Mesendoderm (in vitro differentiated cells): ENCODE data around the gene MICU1.
"Not testable (repeated sequence)": the region's sequence is repeated elsewhere in the genome, so short reads cannot be mapped to it uniquely, and the experiment has no call there.

Experiments
- DNase-seq: peaks from one replicate; pipeline ENCODE4 v3.0.0; 2013
- H2AK5ac ChIP-seq: 2 replicates; pipeline ENCODE4 v1.6.1; 2013; ENCODE audit warnings: low read length, inconsistent platforms
- H2BK120ac ChIP-seq: 2 replicates; pipeline ENCODE4 v1.6.1; 2013; ENCODE audit warnings: low read depth, mild to moderate bottlenecking, low read length, moderate library complexity, mixed read lengths
- H2BK15ac ChIP-seq: replicated peaks from 2 replicates; pipeline ENCODE4 v1.6.1; 2013; ENCODE audit warnings: low read depth, mild to moderate bottlenecking, moderate library complexity
- H2BK5ac ChIP-seq: 2 replicates; pipeline ENCODE4 v1.6.1; 2013; ENCODE audit warnings: low read length, inconsistent platforms
- H3K18ac ChIP-seq: 2 replicates; pipeline ENCODE4 v1.6.1; 2013; ENCODE audit warnings: mild to moderate bottlenecking, low read length, mixed read lengths
- H3K23ac ChIP-seq: one replicate; pipeline ENCODE4 v1.6.1; 2013; ENCODE audit warnings: low read length
- H3K27ac ChIP-seq: 2 replicates; pipeline ENCODE4 v1.5.1; 2013; ENCODE audit warnings: low read depth, mild to moderate bottlenecking, inconsistent platforms, low read length, moderate library complexity
- H3K27me3 ChIP-seq: 2 replicates; pipeline ENCODE4 v1.6.1; 2013; ENCODE audit warnings: low read length, control low read depth, mild to moderate bottlenecking, inconsistent platforms; ENCODE audit not compliant: insufficient read depth, poor library complexity
- H3K36me3 ChIP-seq: 2 replicates; pipeline ENCODE4 v1.6.1; 2013; ENCODE audit warnings: low read length, inconsistent platforms; ENCODE audit not compliant: control insufficient read depth, insufficient read depth
- H3K4ac ChIP-seq: one replicate; pipeline ENCODE4 v1.6.1; 2013; ENCODE audit warnings: low read depth, mild to moderate bottlenecking, low read length, moderate library complexity
- H3K4me1 ChIP-seq: 2 replicates; pipeline ENCODE4 v1.6.1; 2013; ENCODE audit warnings: low read depth, low read length, inconsistent platforms; ENCODE audit not compliant: control insufficient read depth
- H3K4me2 ChIP-seq: 2 replicates; pipeline ENCODE4 v1.6.1; 2013; ENCODE audit warnings: low read length
- H3K4me3 ChIP-seq: 2 replicates; pipeline ENCODE4 v1.5.1; 2013; ENCODE audit warnings: mild to moderate bottlenecking, low read length
- H3K56ac ChIP-seq: one replicate; pipeline ENCODE4 v1.6.1; 2013; ENCODE audit warnings: low read length
- H3K79me1 ChIP-seq: 2 replicates; pipeline ENCODE4 v1.6.1; 2013; ENCODE audit warnings: low read length, inconsistent platforms
- H3K79me2 ChIP-seq: 2 replicates; pipeline ENCODE4 v1.6.1; 2013; ENCODE audit warnings: mild to moderate bottlenecking, low read length; ENCODE audit not compliant: control insufficient read depth, insufficient read depth
- H3K9ac ChIP-seq: 2 replicates; pipeline ENCODE4 v1.6.1; 2013; ENCODE audit warnings: low read length, inconsistent platforms
- H4K5ac ChIP-seq: one replicate; pipeline ENCODE4 v1.6.1; 2013; ENCODE audit warnings: low read length
- H4K8ac ChIP-seq: one replicate; pipeline ENCODE4 v1.6.1; 2013; ENCODE audit warnings: low read depth, mild to moderate bottlenecking, control low read depth, low read length, moderate library complexity
- WGBS: extraction: QIAGEN DNeasy Blood & Tissue Kit; methylation state at CpG from one replicate; pipeline ENCODE4 v1.1.7; 2013; ENCODE audit warnings: low lambda C conversion rate, missing lambda C conversion rate; ENCODE audit not compliant: insufficient coverage; ENCODE audit errors: extremely low coverage; 5-methylcytosine and 5-hydroxymethylcytosine counted together

Gene MICU1

GRCh38 chr10:72480861-72481260 is 145.0 kb downstream of the MICU1 start:
- Histone ChIP-seq H3K18ac (no peak overlapping the region), H2AK5ac (no peak overlapping the region), H2BK5ac (no peak overlapping the region), H3K4me3 (no peak overlapping the region), H2BK15ac (no peak overlapping the region), H3K4ac (no peak overlapping the region), H4K5ac (no peak overlapping the region), H3K36me3 (no peaks in the 10 kb centered on the region), H3K4me1 (no peaks in the 10 kb centered on the region), H3K23ac (no peak overlapping the region), H3K4me2 (no peak overlapping the region), H3K9ac (no peak overlapping the region), H3K79me1 (no peaks in the 10 kb centered on the region), H2BK120ac (no peak overlapping the region), H4K8ac (no peak overlapping the region), H3K79me2 (no peaks in the 10 kb centered on the region), H3K27ac (no peak overlapping the region), H3K27me3 (no peaks in the 10 kb centered on the region), H3K56ac (no peak overlapping the region)
- no peak for DNase-seq
- WGBS: no CpG with 5 or more reads among the region's 2 CpGs

- Histone ChIP-seq H2AK5ac (no peak overlapping the region), H3K56ac (no peak overlapping the region), H4K8ac (no peak overlapping the region), H3K9ac (no peak overlapping the region), H4K5ac (no peak overlapping the region), H3K4me2 (no peak overlapping the region), H3K18ac (no peak overlapping the region), H2BK15ac (no peak overlapping the region), H3K4me1 (peaks cover 2% of the 10 kb centered on the region), H3K79me2 (no peaks in the 10 kb centered on the region), H2BK5ac (no peak overlapping the region), H3K4ac (no peak overlapping the region), H3K23ac (no peak overlapping the region), H3K27me3 (no peaks in the 10 kb centered on the region), H2BK120ac (no peak overlapping the region), H3K36me3 (no peaks in the 10 kb centered on the region), H3K27ac (no peak overlapping the region), H3K79me1 (no peaks in the 10 kb centered on the region), H3K4me3 (no peak overlapping the region)
- WGBS: no CpG with 5 or more reads among the region's 2 CpGs
- no peak for DNase-seq
Measured at GRCh38 chr10:72477463-72477862, 148.4 kb downstream of the MICU1 start.

GRCh38 chr10:72472306-72472705 is 153.6 kb downstream of the MICU1 start:
- no peak overlapping the region for H3K23ac ChIP-seq
- no peak overlapping the region for H3K18ac ChIP-seq
- no peak overlapping the region for H3K9ac ChIP-seq
- DNase-seq: peak; percentile 52
- no peak overlapping the region for H3K4me3 ChIP-seq
- no peak overlapping the region for H4K8ac ChIP-seq
- H3K56ac ChIP-seq: no peak overlapping the region
- H3K79me2 ChIP-seq: no peaks in the 10 kb centered on the region
- no peaks in the 10 kb centered on the region for H3K27me3 ChIP-seq
- WGBS: no CpG with 5 or more reads among the region's 1 CpG
- no peak overlapping the region for H2AK5ac ChIP-seq
- no peak overlapping the region for H3K27ac ChIP-seq
- no peak overlapping the region for H3K4ac ChIP-seq
- H2BK5ac ChIP-seq: no peak overlapping the region
- no peak overlapping the region for H3K4me2 ChIP-seq
- H3K79me1 ChIP-seq: no peaks in the 10 kb centered on the region
- H2BK120ac ChIP-seq: no peak overlapping the region
- H2BK15ac ChIP-seq: no peak overlapping the region
- H4K5ac ChIP-seq: no peak overlapping the region
- peaks cover 2% of the 10 kb centered on the region for H3K4me1 ChIP-seq
- H3K36me3 ChIP-seq: no peaks in the 10 kb centered on the region

- no peak overlapping the region for H3K27ac ChIP-seq
- no peak overlapping the region for H3K23ac ChIP-seq
- H3K4me2 ChIP-seq: no peak overlapping the region
- H4K5ac ChIP-seq: no peak overlapping the region
- no peaks in the 10 kb centered on the region for H3K79me2 ChIP-seq
- H3K27me3 ChIP-seq: no peaks in the 10 kb centered on the region
- no peak overlapping the region for H2BK120ac ChIP-seq
- H3K4me3 ChIP-seq: no peak overlapping the region
- no peak overlapping the region for H3K9ac ChIP-seq
- peaks cover 2% of the 10 kb centered on the region for H3K4me1 ChIP-seq
- no peak overlapping the region for H3K18ac ChIP-seq
- no peak overlapping the region for H2BK15ac ChIP-seq
- H3K36me3 ChIP-seq: no peaks in the 10 kb centered on the region
- H2BK5ac ChIP-seq: no peak overlapping the region
- H3K56ac ChIP-seq: no peak overlapping the region
- H3K4ac ChIP-seq: no peak overlapping the region
- DNase-seq: no peak
- no peak overlapping the region for H2AK5ac ChIP-seq
- H4K8ac ChIP-seq: no peak overlapping the region
- no CpG with 5 or more reads among the region's 1 CpG for WGBS
- H3K79me1 ChIP-seq: no peaks in the 10 kb centered on the region
Measured at GRCh38 chr10:72470666-72471065, 155.2 kb downstream of the MICU1 start.

GRCh38 chr10:72467064-72467463 is 158.8 kb downstream of the MICU1 start:
- H2BK120ac ChIP-seq, H3K4ac ChIP-seq, H3K4me1 ChIP-seq, H3K4me2 ChIP-seq, H4K5ac ChIP-seq, H3K79me1 ChIP-seq, H2BK15ac ChIP-seq, H3K79me2 ChIP-seq, H3K27ac ChIP-seq, H3K36me3 ChIP-seq, H3K4me3 ChIP-seq, H2BK5ac ChIP-seq, H3K9ac ChIP-seq, H3K18ac ChIP-seq, H4K8ac ChIP-seq, H3K23ac ChIP-seq, H3K56ac ChIP-seq, H3K27me3 ChIP-seq, H2AK5ac ChIP-seq, DNase-seq: not testable (repeated sequence)
- no CpG with 5 or more reads among the region's 7 CpGs for WGBS

- no peaks in the 10 kb centered on the region for H3K27me3 ChIP-seq
- no peak overlapping the region for H3K4me3 ChIP-seq
- H3K36me3 ChIP-seq: no peaks in the 10 kb centered on the region
- no peak overlapping the region for H3K4ac ChIP-seq
- H3K4me1 ChIP-seq: no peaks in the 10 kb centered on the region
- no peak overlapping the region for H3K4me2 ChIP-seq
- H2BK120ac ChIP-seq: no peak overlapping the region
- no peak overlapping the region for H2BK15ac ChIP-seq
- no peak overlapping the region for H3K18ac ChIP-seq
- DNase-seq: no peak
- no peak overlapping the region for H2AK5ac ChIP-seq
- no peaks in the 10 kb centered on the region for H3K79me1 ChIP-seq
- H3K56ac ChIP-seq: no peak overlapping the region
- no peak overlapping the region for H4K8ac ChIP-seq
- H4K5ac ChIP-seq: no peak overlapping the region
- no peaks in the 10 kb centered on the region for H3K79me2 ChIP-seq
- H3K27ac ChIP-seq: no peak overlapping the region
- no peak overlapping the region for H3K23ac ChIP-seq
- WGBS: no CpG with 5 or more reads among the region's 4 CpGs
- no peak overlapping the region for H3K9ac ChIP-seq
- H2BK5ac ChIP-seq: no peak overlapping the region
Measured at GRCh38 chr10:72466018-72466417, 159.9 kb downstream of the MICU1 start.
